ENCODE measurements around the gene PFKFB2.

- TF ChIP-seq POLR2AphosphoS5 (IDR thresholded peaks at IDR 0.05; ENCODE audit: insufficient read depth, low read depth, low read length) (no peak), CTCF (IDR thresholded peaks at IDR 0.05; ENCODE audit: extremely low read depth in 1 of 2, insufficient read depth in 1 of 2, low read depth in 1 of 2, low read length in 2 of 2) (no peak), POLR2A (IDR thresholded peaks at IDR 0.05; ENCODE audit: low read depth, low read length) (no peak), EZH2 (IDR thresholded peaks at IDR 0.05; ENCODE audit: borderline replicate concordance, low read depth, low read length, severe bottlenecking) (no peak), MYC (IDR thresholded peaks at IDR 0.05; ENCODE audit: low read depth, low read length) (no peak), JUN (IDR thresholded peaks at IDR 0.05; ENCODE audit: borderline replicate concordance, insufficient read depth, insufficient read length, low read depth) (no peak), GATA2 (IDR thresholded peaks at IDR 0.05; ENCODE audit: insufficient read depth, insufficient read length, low read depth, low read length) (no peak), MAX (IDR thresholded peaks at IDR 0.05; ENCODE audit: insufficient read depth, insufficient read length) (no peak), FOS (IDR thresholded peaks at IDR 0.05; ENCODE audit: borderline replicate concordance, insufficient read depth, low read length) (no peak)
These were observed 31.0 kb upstream of the PFKFB2 start for GRCh38 chr1:207021876-207022596.
